ENCODE data around the gene UVSSA. TPM values are rescaled to one million over a fixed set of nuclear protein-coding genes. Genes with fewer than 3 reads are reported as not detected.
A peak's percentile ranks its signal among the peaks of the same experiment; 100 is the strongest.

UVSSA gene
- total RNA-seq, 3 donors from 2014 or later (not counting 1 experiment from before 2014, with no cell fraction given) = 48.0 to 59.4 (median 56.4) TPM

GRCh38 chr4:1316537-1317168 is 30.4 kb upstream of the UVSSA start:
- intact Hi-C loops (cut with micrococcal nuclease) = no loop called here
- no peak overlapping the region for H3K27ac ChIP-seq (ENCODE audit: low read length)
- no peak overlapping the region for H3K4me3 Mint-ChIP-seq

GRCh38 chr4:1317177-1318045 is 29.6 kb upstream of the UVSSA start:
- H3K4me1 ChIP-seq (ENCODE audit: control insufficient read depth, insufficient read depth, low read length) = no peaks in the 10 kb centered on the region
- ATAC-seq (no peak), DNase-seq (no peak)
- H3K27ac ChIP-seq (ENCODE audit: low read length) = no peak overlapping the region
- H3K27me3 Mint-ChIP-seq (ENCODE audit: low read depth in 2 of 2) = no peaks in the 10 kb centered on the region
- H3K36me3 ChIP-seq (ENCODE audit: control insufficient read depth, insufficient read depth, low read length) = peaks cover 55% of the 10 kb centered on the region
- H3K4me3 Mint-ChIP-seq = no peak overlapping the region
- intact Hi-C loops (cut with micrococcal nuclease) = no loop called here
- H3K9me3 Mint-ChIP-seq = no peaks in the 10 kb centered on the region
- TF ChIP-seq CTCF (IDR thresholded peaks at IDR 0.05) = no peak
- no peaks in the 10 kb centered on the region for H3K36me3 Mint-ChIP-seq
- H3K27me3 ChIP-seq (ENCODE audit: control insufficient read depth, insufficient read depth, low read length) = no peaks in the 10 kb centered on the region
- H3K4me3 ChIP-seq (ENCODE audit: low read length) = no peak overlapping the region
- H3K27ac Mint-ChIP-seq = no peak overlapping the region
- H3K9me3 ChIP-seq (ENCODE audit: control insufficient read depth, insufficient read depth, low read length) = no peaks in the 10 kb centered on the region
- peaks cover 4% of the 10 kb centered on the region in 2 donors for H3K4me1 Mint-ChIP-seq
- 95% methylated on average over 28 of the region's 29 CpGs for WGBS (ENCODE audit: insufficient coverage)

More at GRCh38 chr4:1316537-1317168, 30.4 kb upstream of the UVSSA start:
- H3K36me3 ChIP-seq (ENCODE audit: control insufficient read depth, insufficient read depth, low read length) = peaks cover 56% of the 10 kb centered on the region
- no peaks in the 10 kb centered on the region for H3K27me3 ChIP-seq (ENCODE audit: control insufficient read depth, insufficient read depth, low read length)
- Mint-ChIP-seq H3K9me3 (no peaks in the 10 kb centered on the region), H3K27me3 (ENCODE audit: low read depth in 2 of 2) (no peaks in the 10 kb centered on the region), H3K4me1 (peaks cover 9 to 10% of the 10 kb centered on the region in 2 donors), H3K36me3 (no peaks in the 10 kb centered on the region), H3K27ac (peak overlapping the region in 1 of 2 donors; percentile 29)
- no peak overlapping the region for H3K4me3 ChIP-seq (ENCODE audit: low read length)
- H3K4me1 ChIP-seq (ENCODE audit: control insufficient read depth, insufficient read depth, low read length) = peaks cover 5% of the 10 kb centered on the region
- 86% methylated on average over 16 of the region's 16 CpGs for WGBS (ENCODE audit: insufficient coverage)
- no peak for TF ChIP-seq CTCF (IDR thresholded peaks at IDR 0.05)
- ATAC-seq (no peak), DNase-seq (no peak)
- H3K9me3 ChIP-seq (ENCODE audit: control insufficient read depth, insufficient read depth, low read length) = no peaks in the 10 kb centered on the region

- Mint-ChIP-seq H3K36me3 (no peaks in the 10 kb centered on the region), H3K9me3 (no peaks in the 10 kb centered on the region), H3K27me3 (ENCODE audit: low read depth in 2 of 2) (no peaks in the 10 kb centered on the region), H3K4me3 (no peak overlapping the region), H3K4me1 (peaks cover 4% of the 10 kb centered on the region in 2 donors), H3K27ac (no peak overlapping the region)
- H3K4me3 ChIP-seq (ENCODE audit: low read length) = no peak overlapping the region
- intact Hi-C loops (cut with micrococcal nuclease) = no loop called here
- TF ChIP-seq CTCF (IDR thresholded peaks at IDR 0.05) = no peak
- ATAC-seq (no peak), DNase-seq (no peak)
- no peaks in the 10 kb centered on the region for H3K9me3 ChIP-seq (ENCODE audit: control insufficient read depth, insufficient read depth, low read length)
- 98% methylated on average over 13 of the region's 13 CpGs for WGBS (ENCODE audit: insufficient coverage)
- no peaks in the 10 kb centered on the region for H3K4me1 ChIP-seq (ENCODE audit: control insufficient read depth, insufficient read depth, low read length)
- no peaks in the 10 kb centered on the region for H3K27me3 ChIP-seq (ENCODE audit: control insufficient read depth, insufficient read depth, low read length)
- no peak overlapping the region for H3K27ac ChIP-seq (ENCODE audit: low read length)
- peaks cover 53% of the 10 kb centered on the region for H3K36me3 ChIP-seq (ENCODE audit: control insufficient read depth, insufficient read depth, low read length)
These were observed 29.0 kb upstream of the UVSSA start for GRCh38 chr4:1318046-1318375.
